Left renal pelvis (tissue), 4 donors: ENCODE results near the gene MFSD2B. TPM values are rescaled to one million over a fixed set of nuclear protein-coding genes. Genes with fewer than 3 reads are reported as not detected.

Experiments
- DNase-seq, 4 donors: peaks; one replicate each; pipeline ENCODE4 v3.0.0-alpha.2; 2013; ENCODE audit warnings: low read depth in 4 of 4, low spot score in 3 of 4
- polyA plus RNA-seq, 4 donors: library from polyadenylated mRNA; unstranded; fragments of 120-200 nt; gene quantifications; one replicate each; pipeline ENCODE4 v1.2.1, GENCODE V29; 2013; ENCODE audit not compliant: insufficient read length in 4 of 4

Gene MFSD2B
- polyA plus RNA-seq, 4 donors, result 2.0 to 4.9 (median 2.7) TPM

GRCh38 chr2:24049485-24050021 is 39.7 kb downstream of the MFSD2B start, which contains the start of gene FKBP1B:
TSS of gene FKBP1B (plus strand) at chr2:24049741. CDS start at chr2:24049850, 109 bp downstream.
- peak in 2 of 4 donors; percentile 12 to 15 for DNase-seq

- peak in 1 of 4 donors; percentile 9 for DNase-seq
Observed at GRCh38 chr2:24050041-24050979, 40.4 kb downstream of the MFSD2B start.

GRCh38 chr2:24051833-24052232 is 41.9 kb downstream of the MFSD2B start:
- DNase-seq, result no peak

- DNase-seq, result no peak
Observed at GRCh38 chr2:24052951-24053350, 43.1 kb downstream of the MFSD2B start.

- no peak for DNase-seq
Observed at GRCh38 chr2:24054366-24055010, 44.6 kb downstream of the MFSD2B start.

GRCh38 chr2:24055750-24056149 is 45.9 kb downstream of the MFSD2B start:
- DNase-seq, result no peak

- DNase-seq, result no peak
Observed at GRCh38 chr2:24058564-24059271, 48.8 kb downstream of the MFSD2B start.

- no peak for DNase-seq
Observed at GRCh38 chr2:24065341-24065740, 55.5 kb downstream of the MFSD2B start.

GRCh38 chr2:24072259-24072658 is 62.4 kb downstream of the MFSD2B start:
- DNase-seq, result no peak

- no peak for DNase-seq
Observed at GRCh38 chr2:24073816-24074215, 63.9 kb downstream of the MFSD2B start.

GRCh38 chr2:24075259-24075658 is 65.4 kb downstream of the MFSD2B start:
- DNase-seq, result no peak

Other genes starting within 250 kb of the MFSD2B start
- gene ATAD2B, start 83.0 kb upstream of the MFSD2B start, polyA plus RNA-seq, result 10 to 100 TPM; 15.7 to 23.6 (median 20.9) TPM
- 10 to 100 TPM; 16.6 to 21.2 (median 20.2) TPM for gene UBXN2A, start 69.6 kb upstream of the MFSD2B start, polyA plus RNA-seq
- gene WDCP, start 37.3 kb downstream of the MFSD2B start, polyA plus RNA-seq, result 10 to 100 TPM; 10.1 to 16.8 (median 14.5) TPM
- gene FKBP1B, start 39.7 kb downstream of the MFSD2B start, polyA plus RNA-seq, result 10 to 100 TPM in 2 of 4 donors, 1 to 10 TPM in 2; 5.9 to 13.4 (median 9.7) TPM
- gene SF3B6, start 66.2 kb downstream of the MFSD2B start, polyA plus RNA-seq, result 100 to 1,000 TPM; 117 to 188 (median 143) TPM
- gene TP53I3, start 74.7 kb downstream of the MFSD2B start, polyA plus RNA-seq, result 10 to 100 TPM; 39.4 to 71.9 (median 51.6) TPM
- 1 to 10 TPM; 1.9 to 2.9 (median 2.4) TPM for gene PFN4, start 113.2 kb downstream of the MFSD2B start, polyA plus RNA-seq
- gene FAM228B, start 113.4 kb downstream of the MFSD2B start, polyA plus RNA-seq, result 10 to 100 TPM; 18.8 to 32.9 (median 24.6) TPM
- 1 to 10 TPM in 2 of 4 donors, under 1 TPM in 2; 0.48 to 1.5 (median 0.91) TPM for gene FAM228A, start 165.0 kb downstream of the MFSD2B start, polyA plus RNA-seq